DOHH2 (cell line): Measurements from ENCODE around the gene LAMA4.

Source experiments
- H3F3A ChIP-seq: fragments of 200-600 bp; sonication (generic), shearing (Covaris generic); 2 replicates; pipeline ENCODE4 v1.6.0; 2016; ENCODE audit warnings: antibody characterized with exemption, mild to moderate bottlenecking; ENCODE audit not compliant: control insufficient read depth, insufficient read depth
- H3K27ac ChIP-seq: fragments of 200-600 bp; sonication (generic); 2 replicates; pipeline ENCODE4 v1.5.1; 2014; ENCODE audit warnings: low read depth, mild to moderate bottlenecking, low read length, moderate library complexity
- H3K27me3 ChIP-seq: fragments of 200-600 bp; sonication (generic); 2 replicates; pipeline ENCODE4 v1.6.1; 2014; ENCODE audit warnings: mild to moderate bottlenecking, low read length, mixed read lengths; ENCODE audit not compliant: control insufficient read depth
- H3K36me3 ChIP-seq: fragments of 200-600 bp; sonication (generic); 2 replicates; pipeline ENCODE4 v1.6.1; 2014; ENCODE audit warnings: mild to moderate bottlenecking, low read length, moderate library complexity, mixed read lengths; ENCODE audit not compliant: control insufficient read depth
- H3K4me1 ChIP-seq: fragments of 200-600 bp; sonication (generic); 2 replicates; pipeline ENCODE4 v1.6.1; 2014; ENCODE audit warnings: mild to moderate bottlenecking, low read length, mixed read lengths; ENCODE audit not compliant: control insufficient read depth
- H3K4me2 ChIP-seq: fragments of 200-600 bp; sonication (generic); 2 replicates; pipeline ENCODE4 v1.6.0; 2014; ENCODE audit warnings: mild to moderate bottlenecking, low read length, moderate library complexity
- H3K4me3 ChIP-seq: fragments of 200-600 bp; sonication (generic); 2 replicates; pipeline ENCODE4 v1.5.1; 2014; ENCODE audit warnings: mild to moderate bottlenecking, low read length, mixed read lengths
- H3K79me2 ChIP-seq: fragments of 200-600 bp; sonication (generic); 2 replicates; pipeline ENCODE4 v1.6.1; 2014; ENCODE audit warnings: mild to moderate bottlenecking, low read length, mixed read lengths; ENCODE audit not compliant: control insufficient read depth
- H3K9me2 ChIP-seq: fragments of 200-600 bp; sonication (generic); replicated peaks from 2 replicates; pipeline ENCODE4 v1.6.1; 2014; ENCODE audit warnings: mild to moderate bottlenecking, low read length, mixed read lengths; ENCODE audit not compliant: control insufficient read depth
- H3K9me3 ChIP-seq: fragments of 200-600 bp; sonication (generic); 2 replicates; pipeline ENCODE4 v1.6.1; 2014; ENCODE audit warnings: antibody characterized with exemption, low read length, mixed read lengths; ENCODE audit not compliant: control insufficient read depth, insufficient read depth
- H4K20me1 ChIP-seq: fragments of 200-600 bp; sonication (generic); 2 replicates; pipeline ENCODE4 v1.6.0; 2014; ENCODE audit warnings: low read depth, mild to moderate bottlenecking, antibody characterized with exemption, low read length, moderate library complexity; ENCODE audit not compliant: control insufficient read depth, insufficient read depth
- CTCF ChIP-seq: fragments of 200-600 bp; sonication (generic); IDR thresholded peaks from one replicate; pipeline ENCODE4 v1.5.1; 2014; ENCODE audit warnings: antibody characterized with exemption, mild to moderate bottlenecking, low read depth, low read length; ENCODE audit not compliant: poor library complexity, severe bottlenecking
- EZH2phosphoT487 ChIP-seq: fragments of 200-600 bp; sonication (generic); IDR thresholded peaks from 2 replicates; pipeline ENCODE4 v1.6.1; 2017; ENCODE audit warnings: borderline replicate concordance, mild to moderate bottlenecking, antibody characterized with exemption, low read length, moderate library complexity, mixed read lengths

Gene LAMA4

GRCh38 chr6:112066606-112067005 lies 187.8 kb downstream of the LAMA4 start:
- Histone ChIP-seq H3K27ac (no peak overlapping the region), H3K4me1 (no peaks in the 10 kb centered on the region), H3K36me3 (peaks cover 10% of the 10 kb centered on the region), H3K27me3 (no peaks in the 10 kb centered on the region), H3K79me2 (no peaks in the 10 kb centered on the region), H3F3A (no peaks in the 10 kb centered on the region), H3K4me3 (no peak overlapping the region), H3K9me3 (no peaks in the 10 kb centered on the region), H3K4me2 (no peak overlapping the region), H4K20me1 (no peaks in the 10 kb centered on the region), H3K9me2 (no peaks in the 10 kb centered on the region)
- TF ChIP-seq EZH2phosphoT487 (no peak), CTCF (no peak)

DNA sequence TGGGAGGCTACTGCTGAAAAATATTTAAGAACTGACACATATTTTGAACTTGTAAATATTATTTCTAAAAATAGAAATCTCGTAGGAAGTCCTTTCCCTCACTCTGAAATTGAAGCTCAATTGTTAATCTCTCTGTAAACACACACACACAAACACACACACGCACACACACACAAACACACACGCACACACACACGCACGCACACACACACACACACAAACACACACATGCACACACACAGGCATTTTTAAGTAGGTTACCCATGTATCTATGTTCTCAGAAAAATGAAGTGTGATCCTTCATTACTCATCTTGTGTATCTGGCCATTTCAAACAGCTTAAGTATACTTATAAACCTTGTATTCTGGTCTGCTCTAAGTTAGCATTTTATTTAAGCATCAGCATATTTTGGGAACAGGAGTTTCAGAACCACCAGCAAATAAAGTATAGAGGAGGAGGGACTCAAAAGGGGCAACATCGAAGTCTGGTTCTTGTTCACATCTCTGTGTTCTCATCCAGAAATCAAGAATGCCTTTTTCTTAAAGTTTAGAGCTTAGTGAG lies 188.9 kb downstream of the LAMA4 start:
- Histone ChIP-seq H3K9me3 (no peaks in the 10 kb centered on the region), H3K9me2 (no peaks in the 10 kb centered on the region), H3F3A (no peaks in the 10 kb centered on the region), H3K36me3 (peaks cover 3% of the 10 kb centered on the region), H3K79me2 (no peaks in the 10 kb centered on the region), H3K4me3 (no peak overlapping the region), H4K20me1 (no peaks in the 10 kb centered on the region), H3K27me3 (no peaks in the 10 kb centered on the region), H3K27ac (no peak overlapping the region), H3K4me2 (no peak overlapping the region), H3K4me1 (no peaks in the 10 kb centered on the region)
- TF ChIP-seq EZH2phosphoT487 (no peak), CTCF (no peak)

DNA sequence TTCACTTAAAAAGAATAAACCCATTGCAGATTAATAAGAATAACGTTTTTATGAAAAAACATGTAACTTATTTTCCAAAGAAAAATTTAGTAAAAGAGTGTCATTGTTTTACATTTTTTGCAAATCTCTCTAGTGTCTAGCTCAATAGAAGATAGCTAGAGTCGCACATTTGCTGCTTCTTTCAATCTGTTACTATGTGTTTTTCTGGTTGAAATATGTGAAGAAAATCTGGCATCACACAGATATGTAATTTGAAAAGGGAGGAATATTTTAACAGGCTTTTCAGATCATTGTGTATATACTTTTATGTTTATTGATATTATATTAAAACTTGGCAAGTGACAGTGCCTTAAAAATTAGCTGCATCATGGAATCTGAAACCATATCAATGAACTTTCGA lies 191.4 kb downstream of the LAMA4 start:
- H3F3A ChIP-seq = no peaks in the 10 kb centered on the region
- no peaks in the 10 kb centered on the region for H3K9me2 ChIP-seq
- H3K4me2 ChIP-seq = no peak overlapping the region
- H3K27me3 ChIP-seq = peaks cover 3% of the 10 kb centered on the region
- H3K4me1 ChIP-seq = no peaks in the 10 kb centered on the region
- H3K36me3 ChIP-seq = no peaks in the 10 kb centered on the region
- no peak overlapping the region for H3K27ac ChIP-seq
- no peak for TF ChIP-seq CTCF
- no peak for TF ChIP-seq EZH2phosphoT487
- H4K20me1 ChIP-seq = no peaks in the 10 kb centered on the region
- no peaks in the 10 kb centered on the region for H3K79me2 ChIP-seq
- H3K4me3 ChIP-seq = no peak overlapping the region
- H3K9me3 ChIP-seq = no peaks in the 10 kb centered on the region
